Mesothelial cell of epicardium (in vitro differentiated cells): ENCODE data around the gene HES6. TPM values are rescaled to one million over a fixed set of nuclear protein-coding genes. Genes with fewer than 3 reads are reported as not detected.
A peak's percentile ranks its signal among the peaks of the same experiment; 100 is the strongest.
"Not testable (repeated sequence)": the region's sequence is repeated elsewhere in the genome, so short reads cannot be mapped to it uniquely, and the experiment has no call there.

Experiments used
- DNase-seq, 2 experiments: peaks; one replicate each; pipeline ENCODE4 v3.0.0; 2021; ENCODE audit warnings: low spot score in 2 of 2; ENCODE audit not compliant: unreplicated experiment in 2 of 2
- H3K27ac Mint-ChIP-seq: 2 replicates; pipeline ENCODE4 v1.8.0; 2021; ENCODE audit warnings: mixed read lengths
- H3K27me3 Mint-ChIP-seq: 2 replicates; pipeline ENCODE4 v1.8.0; 2021; ENCODE audit warnings: low read depth, mixed read lengths
- H3K36me3 Mint-ChIP-seq: 2 replicates; pipeline ENCODE4 v1.8.0; 2021; ENCODE audit warnings: mixed read lengths
- H3K4me1 Mint-ChIP-seq: 2 replicates; pipeline ENCODE4 v1.8.0; 2021; ENCODE audit warnings: mixed read lengths
- H3K4me3 Mint-ChIP-seq: 2 replicates; pipeline ENCODE4 v1.8.0; 2021; ENCODE audit warnings: mild to moderate bottlenecking, moderate library complexity, mixed read lengths
- H3K9me3 Mint-ChIP-seq: 2 replicates; pipeline ENCODE4 v1.8.0; 2021; ENCODE audit warnings: mixed read lengths
- CTCF ChIP-seq: fragments of 200-600 bp; sonication (generic); IDR thresholded peaks from one replicate; pipeline ENCODE4 v1.5.0; 2021; ENCODE audit warnings: antibody characterized with exemption; ENCODE audit not compliant: unreplicated experiment
- total RNA-seq: library from RNA; stranded (reverse); gene quantifications from 3 replicates; pipeline ENCODE4 v1.2.1, GENCODE V29; 2021

Gene HES6
- total RNA-seq, 1 donor from 2014 or later = 4.2 TPM

- Mint-ChIP-seq H3K27me3 (no peaks in the 10 kb centered on the region), H3K9me3 (no peaks in the 10 kb centered on the region), H3K27ac (no peak overlapping the region), H3K4me3 (no peak overlapping the region), H3K36me3 (peaks cover 10% of the 10 kb centered on the region), H3K4me1 (peaks cover 1% of the 10 kb centered on the region)
- no peak for TF ChIP-seq CTCF
- DNase-seq = no peak
Observed at GRCh38 chr2:238277695-238278094, 37.9 kb upstream of the HES6 start.

- Mint-ChIP-seq H3K4me1 (peaks cover 14% of the 10 kb centered on the region), H3K27ac (no peak overlapping the region), H3K27me3 (no peaks in the 10 kb centered on the region), H3K4me3 (no peak overlapping the region), H3K36me3 (peaks cover 14% of the 10 kb centered on the region), H3K9me3 (no peaks in the 10 kb centered on the region)
- no peak for TF ChIP-seq CTCF
- DNase-seq = no peak
Observed at GRCh38 chr2:238274152-238274865, 34.5 kb upstream of the HES6 start.

GRCh38 chr2:238273433-238273832, 33.6 kb upstream of the HES6 start:
- H3K27ac Mint-ChIP-seq, H3K4me3 Mint-ChIP-seq, DNase-seq, H3K9me3 Mint-ChIP-seq, H3K27me3 Mint-ChIP-seq: not testable (repeated sequence)
- Mint-ChIP-seq H3K4me1 (peaks cover 14% of the 10 kb centered on the region), H3K36me3 (peaks cover 14% of the 10 kb centered on the region)

- peaks cover 14% of the 10 kb centered on the region for H3K4me1 Mint-ChIP-seq
- no peak for TF ChIP-seq CTCF
- no peaks in the 10 kb centered on the region for H3K9me3 Mint-ChIP-seq
- H3K27ac Mint-ChIP-seq = no peak overlapping the region
- no peak for DNase-seq
- no peak overlapping the region for H3K4me3 Mint-ChIP-seq
- H3K27me3 Mint-ChIP-seq = no peaks in the 10 kb centered on the region
- peaks cover 18% of the 10 kb centered on the region for H3K36me3 Mint-ChIP-seq
Observed at GRCh38 chr2:238272156-238272555, 32.3 kb upstream of the HES6 start.

- H3K27me3 Mint-ChIP-seq, H3K4me3 Mint-ChIP-seq, DNase-seq, H3K9me3 Mint-ChIP-seq: not testable (repeated sequence)
- Mint-ChIP-seq H3K4me1 (peaks cover 14% of the 10 kb centered on the region), H3K36me3 (peaks cover 21% of the 10 kb centered on the region), H3K27ac (peak overlapping the region; percentile 59)
Observed at GRCh38 chr2:238271686-238272085, 31.8 kb upstream of the HES6 start.

GRCh38 chr2:238271061-238271554, 31.3 kb upstream of the HES6 start:
- no peaks in the 10 kb centered on the region for H3K9me3 Mint-ChIP-seq

More at GRCh38 chr2:238271061-238271554, 31.3 kb upstream of the HES6 start:
- no peak for DNase-seq
- no peak for TF ChIP-seq CTCF
- H3K4me3 Mint-ChIP-seq = no peak overlapping the region
- no peaks in the 10 kb centered on the region for H3K27me3 Mint-ChIP-seq
- no peak overlapping the region for H3K27ac Mint-ChIP-seq
- peaks cover 14% of the 10 kb centered on the region for H3K4me1 Mint-ChIP-seq
- peaks cover 24% of the 10 kb centered on the region for H3K36me3 Mint-ChIP-seq
